Prostate gland (tissue), 2 donors: ENCODE results near the gene CLIP1. TPM values are rescaled to one million over a fixed set of nuclear protein-coding genes. Genes with fewer than 3 reads are reported as not detected.

Experiments used
- DNase-seq: peaks from one replicate; pipeline ENCODE4 v3.0.0-alpha.2; 2019; ENCODE audit warnings: low spot score
- H3K27ac ChIP-seq, 2 donors: fragments of 200-600 bp; sonication (generic); 2 replicates each; pipeline ENCODE4 v1.5.1; 2017 to 2019
- H3K27me3 ChIP-seq: fragments of 200-600 bp; sonication (generic); replicated peaks from 2 replicates; pipeline ENCODE4 v1.5.1; 2019; ENCODE audit not compliant: insufficient read depth
- H3K36me3 ChIP-seq, 2 donors: fragments of 200-600 bp; sonication (generic); 1 replicate in 1 of 2; 2 replicates in 1 of 2; pipeline versions ENCODE4 v1.5.1 to v1.8.1; 2017 to 2019
- H3K4me1 ChIP-seq: fragments of 200-600 bp; sonication (generic); replicated peaks from 2 replicates; pipeline ENCODE4 v1.5.1; 2019
- H3K4me3 ChIP-seq, 2 donors: fragments of 200-600 bp; sonication (generic); 2 replicates each; pipeline ENCODE4 v1.5.1; 2017 to 2019
- H3K9me3 ChIP-seq: fragments of 200-600 bp; sonication (generic); 2 replicates; pipeline ENCODE4 v1.5.1; 2017
- POLR2A ChIP-seq: fragments of 450-650 bp; IDR thresholded peaks from one replicate; pipeline ENCODE4 v1.6.1; 2016; ENCODE audit warnings: antibody characterized with exemption, mild to moderate bottlenecking
- POLR2AphosphoS5 ChIP-seq: sonication (generic); formaldehyde crosslinking; IDR thresholded peaks from one replicate; pipeline ENCODE4 v1.6.1; 2017; ENCODE audit warnings: antibody characterized with exemption
- WGBS: methylation state at CpG from one replicate; pipeline ENCODE4 v1.1.5; 2018; 5-methylcytosine and 5-hydroxymethylcytosine counted together
- intact Hi-C: fragments of 100-400 bp; cut with DNase I; formaldehyde crosslinking; loops from one replicate; pipeline ENCODE4 v1.14.2; 2022
- total RNA-seq, 2 donors: library from RNA; depleted of rRNA; stranded (reverse); fragments of >200 nt; gene quantifications; one replicate each; pipeline ENCODE4 v1.1.0, GENCODE V29; 2016
- TF ChIP-seq, protein P1 (sequence below), 4 experiments: fragments of 200-600 bp in 2 of 4; fragments of 450-650 bp in 2 of 4; sonication (generic) in 2 of 4; IDR thresholded peaks; 1 replicate in 3 of 4; 2 replicates in 1 of 4; pipeline ENCODE4 v1.5.1; 2016 to 2019; ENCODE audit warnings: antibody characterized with exemption in 4 of 4, mild to moderate bottlenecking in 2 of 4, moderate library complexity in 2 of 4

The CLIP1 gene
- total RNA-seq, 2 donors from 2014 or later, result 59.9 to 84.1 TPM

DNA sequence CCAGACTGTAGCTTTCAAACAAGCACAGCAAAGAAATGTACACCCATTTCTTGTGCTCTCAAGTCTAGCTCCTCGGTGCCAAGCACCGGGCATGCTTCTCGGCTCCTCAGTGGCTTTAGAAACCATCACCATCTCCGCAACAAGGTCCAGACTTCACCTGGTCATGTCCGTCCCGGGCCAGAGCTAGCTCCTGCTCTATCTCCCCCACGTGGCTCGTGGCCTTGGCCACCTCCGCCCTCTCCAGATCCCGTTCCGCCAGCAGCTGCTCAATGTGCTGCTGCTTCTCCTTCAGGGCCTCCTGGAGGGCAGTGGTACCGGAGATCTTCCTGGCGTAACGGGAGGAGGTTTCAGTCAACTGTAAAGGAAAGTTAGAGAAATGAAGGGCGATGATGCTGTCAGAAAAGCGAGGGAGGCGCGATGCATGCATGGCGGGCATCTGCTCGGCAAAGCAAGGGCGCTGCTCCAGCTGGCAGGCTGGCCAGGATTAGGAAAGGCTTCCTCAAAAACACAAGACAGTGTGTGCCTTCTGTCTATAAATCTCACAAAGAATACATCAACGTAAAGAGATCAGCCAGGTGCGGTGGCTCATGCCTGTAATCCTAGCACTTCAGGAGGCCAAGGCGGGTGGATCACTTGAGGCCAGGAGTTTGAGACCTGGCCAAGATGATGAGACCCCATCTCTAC is 67.4 kb downstream of the CLIP1 start:
- intact Hi-C loops, result loop anchor here (10.0 kb wide), 1 partner anchor 120 kb away; no protein-coding TSS in a partner anchor
- 87% methylated on average over 24 of the region's 24 CpGs for WGBS
- no peaks in the 10 kb centered on the region for H3K36me3 ChIP-seq
- no peak for TF ChIP-seq POLR2AphosphoS5
- TF ChIP-seq POLR2A, result no peak
- TF ChIP-seq, protein P1, sequence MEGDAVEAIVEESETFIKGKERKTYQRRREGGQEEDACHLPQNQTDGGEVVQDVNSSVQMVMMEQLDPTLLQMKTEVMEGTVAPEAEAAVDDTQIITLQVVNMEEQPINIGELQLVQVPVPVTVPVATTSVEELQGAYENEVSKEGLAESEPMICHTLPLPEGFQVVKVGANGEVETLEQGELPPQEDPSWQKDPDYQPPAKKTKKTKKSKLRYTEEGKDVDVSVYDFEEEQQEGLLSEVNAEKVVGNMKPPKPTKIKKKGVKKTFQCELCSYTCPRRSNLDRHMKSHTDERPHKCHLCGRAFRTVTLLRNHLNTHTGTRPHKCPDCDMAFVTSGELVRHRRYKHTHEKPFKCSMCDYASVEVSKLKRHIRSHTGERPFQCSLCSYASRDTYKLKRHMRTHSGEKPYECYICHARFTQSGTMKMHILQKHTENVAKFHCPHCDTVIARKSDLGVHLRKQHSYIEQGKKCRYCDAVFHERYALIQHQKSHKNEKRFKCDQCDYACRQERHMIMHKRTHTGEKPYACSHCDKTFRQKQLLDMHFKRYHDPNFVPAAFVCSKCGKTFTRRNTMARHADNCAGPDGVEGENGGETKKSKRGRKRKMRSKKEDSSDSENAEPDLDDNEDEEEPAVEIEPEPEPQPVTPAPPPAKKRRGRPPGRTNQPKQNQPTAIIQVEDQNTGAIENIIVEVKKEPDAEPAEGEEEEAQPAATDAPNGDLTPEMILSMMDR (IDR thresholded peaks at IDR 0.05), result no peak
- no peak for DNase-seq
- no peak overlapping the region for H3K27ac ChIP-seq
- no peak overlapping the region for H3K4me3 ChIP-seq
- H3K9me3 ChIP-seq, result no peaks in the 10 kb centered on the region
- H3K4me1 ChIP-seq, result no peaks in the 10 kb centered on the region
- no peaks in the 10 kb centered on the region for H3K27me3 ChIP-seq

DNA sequence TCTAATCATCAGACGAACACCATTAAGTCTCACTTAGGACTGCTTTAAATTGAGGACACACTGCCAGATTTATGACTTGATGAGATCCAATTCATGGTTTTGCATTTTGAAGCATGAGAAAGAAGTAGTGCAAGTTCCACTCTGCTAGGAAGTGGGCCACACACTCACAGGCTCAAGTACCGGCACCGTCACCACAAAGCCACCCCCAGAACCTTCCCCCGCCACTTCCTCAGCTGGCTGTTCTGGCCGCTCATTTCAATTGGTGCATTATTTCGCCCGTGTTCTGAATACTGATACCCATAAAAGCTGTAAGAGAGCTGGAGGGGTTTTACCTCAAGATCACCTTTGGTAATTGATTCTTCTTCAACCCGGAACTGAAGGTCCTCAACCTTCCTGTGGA is 70.1 kb downstream of the CLIP1 start:
- Histone ChIP-seq H3K4me3 (no peak overlapping the region), H3K4me1 (no peaks in the 10 kb centered on the region), H3K27me3 (no peaks in the 10 kb centered on the region), H3K9me3 (no peaks in the 10 kb centered on the region), H3K36me3 (no peaks in the 10 kb centered on the region), H3K27ac (no peak overlapping the region)
- DNase-seq, result no peak
- intact Hi-C loops, result loop anchor here (10.0 kb wide), 1 partner anchor 122 kb away; no protein-coding TSS in a partner anchor
- TF ChIP-seq POLR2AphosphoS5 (no peak), POLR2A (no peak)
- TF ChIP-seq, protein P1 (IDR thresholded peaks at IDR 0.05), result no peak
- WGBS, result 92% methylated on average over 8 of the region's 8 CpGs

DNA sequence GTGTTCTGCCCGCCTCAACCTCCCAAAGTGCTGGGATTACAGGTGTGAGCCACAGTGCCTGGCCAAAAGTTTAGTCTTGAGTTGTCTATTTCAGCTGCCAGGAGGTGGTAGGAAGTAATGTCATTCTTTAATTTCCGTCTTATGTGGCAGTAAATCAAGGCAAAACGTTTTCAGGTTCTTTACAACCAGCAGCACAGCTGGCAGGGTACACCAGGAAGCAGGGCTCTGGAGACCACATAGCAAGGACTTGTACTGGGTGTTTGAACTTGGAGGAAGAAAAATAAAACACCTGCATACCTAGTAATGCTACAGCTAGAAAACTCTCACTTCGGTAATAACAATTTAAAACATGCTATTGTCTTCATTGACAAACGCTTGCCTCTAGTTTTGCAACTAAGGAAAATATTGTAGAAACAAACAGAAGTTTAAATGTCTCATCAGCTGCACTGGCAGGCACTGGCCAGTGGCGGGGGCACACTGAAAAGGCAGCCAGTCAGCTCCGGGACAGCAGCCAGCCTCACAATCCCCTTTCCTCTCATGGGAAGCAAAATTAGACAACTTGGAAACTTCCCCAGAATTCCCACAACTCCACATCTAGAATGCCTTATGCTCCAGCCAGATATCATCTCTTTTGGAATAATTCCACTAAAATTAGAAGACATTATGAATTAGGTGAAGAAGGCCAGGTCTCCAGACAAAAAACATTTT is 72.2 kb downstream of the CLIP1 start:
- no peaks in the 10 kb centered on the region for H3K27me3 ChIP-seq
- WGBS, result 59% methylated on average over 7 of the region's 7 CpGs
- TF ChIP-seq, protein P1 (IDR thresholded peaks at IDR 0.05), result peak in 1 of 4 experiments; percentile 6
- TF ChIP-seq POLR2A, result no peak
- TF ChIP-seq POLR2AphosphoS5, result no peak
- H3K36me3 ChIP-seq, result no peaks in the 10 kb centered on the region
- no peak overlapping the region for H3K27ac ChIP-seq
- H3K4me3 ChIP-seq, result no peak overlapping the region
- no peaks in the 10 kb centered on the region for H3K4me1 ChIP-seq
- H3K9me3 ChIP-seq, result no peaks in the 10 kb centered on the region
- intact Hi-C loops, result loop anchor here (10.0 kb wide), 1 partner anchor 125 kb away; no protein-coding TSS in a partner anchor
- DNase-seq, result no peak

DNA sequence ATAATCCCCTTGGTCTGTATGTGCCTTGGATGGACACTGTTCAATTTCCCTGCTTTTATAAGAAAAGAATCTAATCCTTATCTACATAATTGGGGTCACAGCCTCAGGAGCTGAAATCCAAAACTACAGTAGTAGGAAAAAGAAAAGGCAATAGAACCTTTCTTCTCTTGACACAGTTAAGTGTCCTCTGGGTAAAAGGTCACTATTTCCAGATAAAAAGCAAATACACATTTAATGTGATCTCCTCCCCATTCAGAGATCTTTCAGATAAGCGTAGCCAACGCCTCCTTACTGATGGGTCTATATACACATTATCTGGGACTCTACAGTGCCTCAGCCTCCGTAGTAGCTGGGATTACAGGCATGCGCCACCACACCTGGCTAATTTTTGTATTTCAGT is 73.4 kb downstream of the CLIP1 start:
- Histone ChIP-seq H3K27me3 (no peaks in the 10 kb centered on the region), H3K4me1 (no peaks in the 10 kb centered on the region), H3K4me3 (no peak overlapping the region), H3K36me3 (no peaks in the 10 kb centered on the region), H3K27ac (no peak overlapping the region), H3K9me3 (no peaks in the 10 kb centered on the region)
- intact Hi-C loops, result no loop called here
- 80% methylated on average over 4 of the region's 4 CpGs for WGBS
- DNase-seq, result no peak
- TF ChIP-seq POLR2AphosphoS5 (no peak), POLR2A (no peak)
- TF ChIP-seq, protein P1 (IDR thresholded peaks at IDR 0.05), result no peak
